PC-9 (cell line): ENCODE results near the gene MTMR2. TPM values are rescaled to one million over a fixed set of nuclear protein-coding genes. Genes with fewer than 3 reads are reported as not detected.

ENCODE experiments used
- BruUV-seq: library from RNA; stranded (reverse); fragments of 400-500 nt; replicated peaks from 2 replicates; lab custom pipeline; 2021; lab: Mats Ljungman, UMichigan
- CTCF ChIA-PET: fragments of 300-600 bp; sonication (Branson Sonifier 250); formaldehyde crosslinking; loops from one replicate; lab custom pipeline; 2022; ENCODE audit warnings: antibody characterized with exemption; lab: Charles Lee
- POLR2A ChIA-PET: fragments of 300-600 bp; sonication (Branson Sonifier 250); formaldehyde crosslinking; loops from one replicate; lab custom pipeline; 2022; ENCODE audit warnings: antibody characterized with exemption; ENCODE audit not compliant: unreplicated experiment; lab: Charles Lee
- DNase-seq, 2 experiments: peaks; one replicate each; pipeline versions ENCODE4 v3.0.0 to v3.0.0-alpha.2; 2015 to 2022; ENCODE audit warnings: mixed read lengths in 1 of 2
- H2AFZ ChIP-seq: fragments of 200-600 bp; sonication (generic); 2 replicates; pipeline ENCODE4 v1.8.1; 2017; ENCODE audit warnings: antibody characterized with exemption
- H3F3A ChIP-seq: fragments of 200-600 bp; sonication (generic); 2 replicates; pipeline ENCODE4 v1.8.1; 2017; ENCODE audit warnings: antibody characterized with exemption, mild to moderate bottlenecking, low read depth; ENCODE audit not compliant: insufficient read depth
- H3K27ac ChIP-seq: fragments of 200-600 bp; sonication (generic); 2 replicates; pipeline ENCODE4 v1.6.1; 2016; ENCODE audit warnings: mixed run types
- H3K27me3 ChIP-seq: fragments of 200-600 bp; sonication (generic); 2 replicates; pipeline ENCODE4 v1.6.1; 2016; ENCODE audit warnings: low read depth, mixed run types; ENCODE audit not compliant: insufficient read depth
- H3K36me3 ChIP-seq: fragments of 200-600 bp; sonication (generic); 2 replicates; pipeline ENCODE4 v1.6.1; 2016; ENCODE audit warnings: low read depth, mixed run types
- H3K4me1 ChIP-seq: fragments of 200-600 bp; sonication (generic); replicated peaks from 2 replicates; pipeline ENCODE4 v1.6.1; 2016; ENCODE audit warnings: mixed run types; ENCODE audit not compliant: insufficient read depth
- H3K4me2 ChIP-seq: fragments of 200-600 bp; sonication (generic); 2 replicates; pipeline ENCODE4 v1.6.1; 2017; ENCODE audit warnings: mixed run types
- H3K4me3 ChIP-seq: fragments of 200-600 bp; sonication (generic); 2 replicates; pipeline ENCODE4 v1.6.1; 2016; ENCODE audit warnings: mixed run types
- H3K79me2 ChIP-seq: fragments of 200-600 bp; sonication (generic); 2 replicates; pipeline ENCODE4 v1.6.1; 2017; ENCODE audit warnings: low read depth, mixed run types
- H3K9me2 ChIP-seq: fragments of 200-600 bp; sonication (generic); 2 replicates; pipeline ENCODE4 v1.8.1; 2017; ENCODE audit warnings: mild to moderate bottlenecking; ENCODE audit not compliant: insufficient read depth
- H3K9me3 ChIP-seq: fragments of 200-600 bp; sonication (generic); 2 replicates; pipeline ENCODE4 v1.8.1; 2016; ENCODE audit warnings: low read depth; ENCODE audit not compliant: insufficient read depth
- H4K20me1 ChIP-seq: fragments of 200-600 bp; sonication (generic); 2 replicates; pipeline ENCODE4 v1.8.1; 2017; ENCODE audit not compliant: insufficient read depth
- CTCF ChIP-seq: fragments of 200-600 bp; sonication (generic); conservative IDR thresholded peaks from 2 replicates; pipeline ENCODE4 v1.6.1; 2017; ENCODE audit warnings: mixed run types, antibody characterized with exemption, mild to moderate bottlenecking, moderate library complexity
- EZH2 ChIP-seq: fragments of 200-600 bp; sonication (generic); IDR thresholded peaks from 2 replicates; pipeline ENCODE4 v1.8.0; 2017; ENCODE audit warnings: antibody characterized with exemption, low read depth
- intact Hi-C: fragments of 100-400 bp; cut with micrococcal nuclease; formaldehyde crosslinking; loops from one replicate; pipeline ENCODE4 v1.10.0; 2022; ENCODE audit not compliant: unreplicated experiment
- total RNA-seq: library from RNA; stranded (reverse); gene quantifications from 2 replicates; pipeline ENCODE4 v1.2.3, GENCODE V29; 2021

Gene MTMR2
- total RNA-seq, 1 experiment from 2014 or later = 60.7 TPM

- peak; percentile 16 to 41 for DNase-seq
- ChIA-PET POLR2A (interaction anchor here (0.6 to 1.1 kb wide), 4 partner anchors 47 to 641 kb away, joined by 3 to 13 read pairs (median 3); partner anchors contain the start of genes CCDC82 and JRKL), CTCF (no interaction called here)
- Histone ChIP-seq H3K9me3 (no peaks in the 10 kb centered on the region), H3K4me3 (peak overlapping the region; percentile 87), H3K79me2 (peaks cover 57% of the 10 kb centered on the region), H3F3A (peaks cover 18% of the 10 kb centered on the region; the same call in 1 of the 2 replicates), H3K4me2 (peak overlapping the region; percentile 99), H4K20me1 (peaks cover 21% of the 10 kb centered on the region), H3K4me1 (peaks cover 26% of the 10 kb centered on the region), H3K9me2 (no peaks in the 10 kb centered on the region), H2AFZ (peak overlapping the region; percentile 83), H3K27ac (peak overlapping the region; percentile 85), H3K36me3 (peaks cover 39% of the 10 kb centered on the region), H3K27me3 (no peaks in the 10 kb centered on the region)
- BruUV-seq = TSS peak; percentile 55
- TF ChIP-seq CTCF (peak; percentile 42; the same call in 1 of the 2 replicates), EZH2 (no peak)
- intact Hi-C loops = loop anchor here (5.0 kb wide), 1 partner anchor 638 kb away; no protein-coding TSS in a partner anchor
These were observed 134.9 kb downstream of the MTMR2 start for GRCh38 chr11:95788921-95789505.

Other genes with a start within 250 kb of the MTMR2 start
- 20.1 and 23.8 TPM in 2 replicates for gene FAM76B, start 134.3 kb downstream of the MTMR2 start, total RNA-seq
- 62.1 and 64.5 TPM in 2 replicates for gene CEP57, start 133.6 kb downstream of the MTMR2 start, total RNA-seq